ENCODE results near the gene CLEC9A. TPM values are rescaled to one million over a fixed set of nuclear protein-coding genes. Genes with fewer than 3 reads are reported as not detected.

The CLEC9A gene
- total and polyA plus RNA-seq, 4 donors = 0.03 to 0.14 TPM; not detected in 2

GRCh38 chr12:10073261-10073660 is 42.8 kb downstream of the CLEC9A start:
- no peaks in the 10 kb centered on the region for H3K4me1 ChIP-seq (ENCODE audit: control insufficient read depth in 4 of 4, insufficient read depth in 4 of 4, low read length in 3 of 4)
- no peaks in the 10 kb centered on the region for H3K9me3 ChIP-seq (ENCODE audit: control insufficient read depth in 4 of 4, low read length in 3 of 4)
- no peak for DNase-seq (ENCODE audit: low spot score)
- no peaks in the 10 kb centered on the region for H3K36me3 ChIP-seq (ENCODE audit: control insufficient read depth in 4 of 4, insufficient read depth in 3 of 4, low read depth in 1 of 4, low read length in 3 of 4)
- H3K27ac ChIP-seq (ENCODE audit: low read depth in 1 of 2, low read length in 2 of 2) = no peak overlapping the region
- H3K4me3 ChIP-seq (ENCODE audit: low read depth in 1 of 3, low read length in 3 of 3) = no peak overlapping the region
- TF ChIP-seq SP1 (IDR thresholded peaks at IDR 0.05) (no peak), CTCF (IDR thresholded peaks at IDR 0.05; ENCODE audit: low read depth, low read length, missing input control) (no peak), NR2F2 (IDR thresholded peaks at IDR 0.05) (no peak), HNF4A (conservative IDR thresholded peaks at IDR 0.05) (no peak), YY1 (IDR thresholded peaks at IDR 0.05) (no peak), RAD21 (IDR thresholded peaks at IDR 0.05) (no peak), RXRA (IDR thresholded peaks at IDR 0.05) (no peak), TAF1 (conservative IDR thresholded peaks at IDR 0.05) (no peak), GABPA (IDR thresholded peaks at IDR 0.05 in 1 of 2, conservative IDR thresholded peaks at IDR 0.05 in 1 of 2) (no peak), FOXA1 (IDR thresholded peaks at IDR 0.05) (no peak), MAX (IDR thresholded peaks at IDR 0.05) (no peak)
- no peak overlapping the region for H3K9ac ChIP-seq (ENCODE audit: low read depth in 1 of 2, low read length in 2 of 2)
- WGBS = 94% methylated on average over 5 of the region's 5 CpGs
- no peaks in the 10 kb centered on the region for H3K27me3 ChIP-seq (ENCODE audit: control insufficient read depth in 4 of 4, insufficient read depth in 4 of 4, low read length in 3 of 4)

- no peak overlapping the region for H3K27ac ChIP-seq (ENCODE audit: low read depth in 1 of 2, low read length in 2 of 2)
- no peak overlapping the region for H3K4me3 ChIP-seq (ENCODE audit: low read depth in 1 of 3, low read length in 3 of 3)
- no peak for DNase-seq (ENCODE audit: low spot score)
- H3K4me1 ChIP-seq (ENCODE audit: control insufficient read depth in 4 of 4, insufficient read depth in 4 of 4, low read length in 3 of 4) = no peaks in the 10 kb centered on the region
- H3K36me3 ChIP-seq (ENCODE audit: control insufficient read depth in 4 of 4, insufficient read depth in 3 of 4, low read depth in 1 of 4, low read length in 3 of 4) = no peaks in the 10 kb centered on the region
- no peak for TF ChIP-seq CTCF (IDR thresholded peaks at IDR 0.05; ENCODE audit: low read depth, low read length, missing input control)
- TF ChIP-seq HNF4A (conservative IDR thresholded peaks at IDR 0.05) = no peak
- TF ChIP-seq JUND (IDR thresholded peaks at IDR 0.05) = no peak
- no peak for TF ChIP-seq HNF4G (IDR thresholded peaks at IDR 0.05)
- no peak for TF ChIP-seq GABPA (IDR thresholded peaks at IDR 0.05 in 1 of 2, conservative IDR thresholded peaks at IDR 0.05 in 1 of 2)
- no peak for TF ChIP-seq YY1 (IDR thresholded peaks at IDR 0.05)
- TF ChIP-seq ATF3 (IDR thresholded peaks at IDR 0.05) = no peak
- no peak for TF ChIP-seq FOXA2 (IDR thresholded peaks at IDR 0.05)
- TF ChIP-seq FOXA1 (IDR thresholded peaks at IDR 0.05) = no peak
- no peak for TF ChIP-seq RXRA (IDR thresholded peaks at IDR 0.05)
- no peak for TF ChIP-seq REST (IDR thresholded peaks at IDR 0.05)
- TF ChIP-seq NR2F2 (IDR thresholded peaks at IDR 0.05) = no peak
- TF ChIP-seq TAF1 (conservative IDR thresholded peaks at IDR 0.05) = no peak
- TF ChIP-seq ZBTB33 (IDR thresholded peaks at IDR 0.05) = no peak
- no peak for TF ChIP-seq MAX (IDR thresholded peaks at IDR 0.05)
- no peaks in the 10 kb centered on the region for H3K27me3 ChIP-seq (ENCODE audit: control insufficient read depth in 4 of 4, insufficient read depth in 4 of 4, low read length in 3 of 4)
- no peaks in the 10 kb centered on the region for H3K9me3 ChIP-seq (ENCODE audit: control insufficient read depth in 4 of 4, low read length in 3 of 4)
- no peak overlapping the region for H3K9ac ChIP-seq (ENCODE audit: low read depth in 1 of 2, low read length in 2 of 2)
Measured at GRCh38 chr12:10075451-10075850, 45.0 kb downstream of the CLEC9A start.
